Endothelial cell of umbilical vein (primary cell): Measurements from ENCODE around the gene C1orf105. TPM values are rescaled to one million over a fixed set of nuclear protein-coding genes. Genes with fewer than 3 reads are reported as not detected.

Source experiments
- BruUV-seq: library from RNA; stranded (reverse); fragments of 400-500 nt; replicated peaks from 2 replicates; lab custom pipeline; 2021; lab: Mats Ljungman, UMichigan
- CTCF ChIA-PET: fragments of 300-600, 350-600 bp; sonication (Branson Sonifier 250); formaldehyde crosslinking; loops from one replicate; lab custom pipeline; 2021; ENCODE audit warnings: antibody characterized with exemption, inconsistent platforms; lab: Charles Lee
- POLR2A ChIA-PET: fragments of 300-600, 350-600 bp; sonication (Branson Sonifier 250); formaldehyde crosslinking; loops from one replicate; lab custom pipeline; 2021; ENCODE audit warnings: antibody characterized with exemption, inconsistent platforms; lab: Charles Lee
- DNase-seq: peaks from one replicate; pipeline ENCODE4 v3.0.0-alpha.2; 2011; ENCODE audit warnings: low read depth, low spot score
- FAIRE-seq: peaks from 2 replicates; lab custom pipeline; 2011; peaks lifted over from hg19 to GRCh38; lab: Jason Lieb, UNC
- H2AFZ ChIP-seq: 2 replicates; pipeline ENCODE4 v1.6.0; 2012; ENCODE audit warnings: low read depth, low read length, control low read depth, inconsistent platforms
- H3K27ac ChIP-seq: 2 replicates; pipeline ENCODE4 v1.5.1; 2011; ENCODE audit warnings: low read depth, mild to moderate bottlenecking, control low read depth, low read length, moderate library complexity; ENCODE audit not compliant: insufficient read depth
- H3K27me3 ChIP-seq, 2 experiments: 2 replicates each; pipeline versions ENCODE4 v1.6.0 to v1.6.1; 2011; ENCODE audit warnings: low read length in 2 of 2, mixed read lengths in 1 of 2; ENCODE audit not compliant: control insufficient read depth in 2 of 2, insufficient read depth in 2 of 2
- H3K36me3 ChIP-seq, 2 experiments: 2 replicates in 1 of 2; 3 replicates in 1 of 2; pipeline ENCODE4 v1.5.1; 2011; ENCODE audit warnings: low read length in 2 of 2, mild to moderate bottlenecking in 1 of 2, moderate library complexity in 1 of 2; ENCODE audit not compliant: control insufficient read depth in 2 of 2, insufficient read depth in 2 of 2; ENCODE audit errors: extremely low read depth in 1 of 2
- H3K4me1 ChIP-seq: 3 replicates; pipeline ENCODE4 v1.5.1; 2011; ENCODE audit warnings: mild to moderate bottlenecking, low read length; ENCODE audit not compliant: control insufficient read depth, insufficient read depth; ENCODE audit errors: extremely low read depth
- H3K4me2 ChIP-seq: 2 replicates; pipeline ENCODE4 v1.6.1; 2011; ENCODE audit warnings: low read length, control low read depth, mixed read lengths; ENCODE audit not compliant: insufficient read depth
- H3K4me3 ChIP-seq, 3 experiments: fragments of 200-600 bp in 1 of 3; sonication (generic), shearing (Covaris generic) in 1 of 3; replicated peaks in 1 of 3; 2 replicates each; pipeline ENCODE4 v1.5.1; 2011 to 2016; ENCODE audit warnings: control low read depth in 3 of 3, low read length in 3 of 3, mild to moderate bottlenecking in 2 of 3, inconsistent platforms in 1 of 3, low read depth in 1 of 3, moderate library complexity in 1 of 3; ENCODE audit not compliant: insufficient read depth in 1 of 3
- H3K79me2 ChIP-seq: 2 replicates; pipeline ENCODE4 v1.6.0; 2012; ENCODE audit warnings: low read length, inconsistent platforms; ENCODE audit not compliant: control insufficient read depth, insufficient read depth
- H3K9ac ChIP-seq: replicated peaks from 2 replicates; pipeline ENCODE3; 2011; ENCODE audit warnings: low read length, control low read depth; ENCODE audit not compliant: insufficient read depth; ENCODE audit errors: extremely low read depth
- H3K9me1 ChIP-seq: replicated peaks from 3 replicates; pipeline ENCODE4 v1.6.0; 2011; ENCODE audit warnings: mild to moderate bottlenecking, low read length; ENCODE audit not compliant: control insufficient read depth, insufficient read depth; ENCODE audit errors: extremely low read depth
- H3K9me3 ChIP-seq: replicated peaks from 2 replicates; pipeline ENCODE4 v1.5.1; 2012; ENCODE audit warnings: low read length, inconsistent platforms; ENCODE audit not compliant: control insufficient read depth, insufficient read depth
- H4K20me1 ChIP-seq: replicated peaks from 2 replicates; pipeline ENCODE3; 2011; ENCODE audit warnings: mild to moderate bottlenecking, low read length; ENCODE audit not compliant: control insufficient read depth, insufficient read depth; ENCODE audit errors: extremely low read depth
- EZH2 ChIP-seq: IDR thresholded peaks from 2 replicates; pipeline ENCODE4 v1.6.1; 2012; ENCODE audit warnings: borderline replicate concordance, low read depth, mild to moderate bottlenecking, moderate library complexity, low read length, inconsistent platforms; ENCODE audit not compliant: severe bottlenecking
- GATA2 ChIP-seq: IDR thresholded peaks from 2 replicates; pipeline ENCODE4 v1.7.0; 2011; ENCODE audit warnings: low read depth, mild to moderate bottlenecking, moderate library complexity, mixed read lengths, low read length; ENCODE audit not compliant: insufficient read length, insufficient read depth
- POLR2A ChIP-seq: IDR thresholded peaks from 2 replicates; pipeline ENCODE4 v1.6.1; 2012; ENCODE audit warnings: low read depth, mild to moderate bottlenecking, control low read depth, low read length
- POLR2AphosphoS5 ChIP-seq: IDR thresholded peaks from 2 replicates; pipeline ENCODE4 v1.6.1; 2012; ENCODE audit warnings: low read depth, mild to moderate bottlenecking, control low read depth, low read length, moderate library complexity; ENCODE audit not compliant: insufficient read depth
- dilution Hi-C: fragments of 300-500 bp; cut with MboI; formaldehyde crosslinking; loops from one replicate; pipeline ENCODE4 v1.15.0; 2019; ENCODE audit warnings: low sequenced_read_pairs; ENCODE audit not compliant: extremely low pct_ligation_motif_present
- intact Hi-C: fragments of 100-400 bp; cut with micrococcal nuclease; formaldehyde crosslinking; loops from one replicate; pipeline ENCODE4 v1.10.0; 2022
- polyA plus RNA-seq, 4 experiments: library from polyadenylated mRNA; depleted of rRNA in 3 of 4; stranded (reverse) in 3 of 4; unstranded in 1 of 4; fragments of >200 nt; gene quantifications; 2 replicates each; pipeline versions ENCODE4 v1.2.1 to v1.2.3, GENCODE V29; 2011 to 2012; ENCODE audit warnings: missing spikeins in 1 of 4
- total RNA-seq: library from RNA; stranded (reverse); gene quantifications from 2 replicates; pipeline ENCODE4 v1.2.3, GENCODE V29; 2021
- TF ChIP-seq, protein P1 (sequence below), 2 donors: IDR thresholded peaks; 1 replicate in 1 of 2; 2 replicates in 1 of 2; pipeline ENCODE4 v1.5.1; 2011; ENCODE audit warnings: low read length in 2 of 2, mild to moderate bottlenecking in 2 of 2, moderate library complexity in 2 of 2, control low read depth in 1 of 2, inconsistent platforms in 1 of 2, low read depth in 1 of 2; ENCODE audit not compliant: insufficient read depth in 1 of 2; ENCODE audit errors: extremely low read depth in 1 of 2
- TF ChIP-seq, protein P2 (sequence below): IDR thresholded peaks from 2 replicates; pipeline ENCODE4 v1.6.1; 2011; ENCODE audit not compliant: insufficient read depth, insufficient read length

C1orf105 gene
- total and polyA plus RNA-seq, 2 donors (not counting 3 experiments of a cell fraction or from before 2014, with no cell fraction given), result not detected

DNA sequence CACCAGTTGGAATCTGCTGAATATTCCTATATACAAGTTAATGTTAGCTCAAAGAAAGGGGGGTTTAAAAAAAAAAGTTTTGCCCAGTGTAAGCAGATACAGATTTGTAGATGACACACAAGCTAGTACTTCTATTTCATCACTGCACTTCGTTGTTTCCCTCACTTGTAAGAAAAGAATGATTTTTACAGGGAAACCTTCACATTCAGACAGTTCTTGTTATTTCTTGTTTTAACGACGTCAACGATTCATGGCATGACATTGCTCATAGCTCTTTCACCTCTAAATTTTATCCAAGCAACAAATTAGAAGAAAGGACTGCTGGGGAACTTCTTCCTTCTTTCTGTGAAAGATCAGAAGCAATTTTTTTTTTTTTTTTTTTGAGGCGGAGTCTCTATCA is 25.7 kb upstream of the C1orf105 start:
- DNase-seq, result no peak
- POLR2A ChIA-PET, result no interaction called here
- Histone ChIP-seq H3K9ac (no peak overlapping the region), H3K9me3 (no peaks in the 10 kb centered on the region), H3K4me3 (no peak overlapping the region), H4K20me1 (no peaks in the 10 kb centered on the region), H3K79me2 (no peaks in the 10 kb centered on the region), H2AFZ (no peak overlapping the region), H3K4me2 (no peak overlapping the region), H3K9me1 (no peaks in the 10 kb centered on the region), H3K4me1 (peaks cover 28% of the 10 kb centered on the region), H3K27me3 (no peaks in the 10 kb centered on the region), H3K27ac (no peak overlapping the region), H3K36me3 (no peaks in the 10 kb centered on the region)
- dilution Hi-C loops (no loop called here), intact Hi-C loops (no loop called here)
- TF ChIP-seq, protein P1, sequence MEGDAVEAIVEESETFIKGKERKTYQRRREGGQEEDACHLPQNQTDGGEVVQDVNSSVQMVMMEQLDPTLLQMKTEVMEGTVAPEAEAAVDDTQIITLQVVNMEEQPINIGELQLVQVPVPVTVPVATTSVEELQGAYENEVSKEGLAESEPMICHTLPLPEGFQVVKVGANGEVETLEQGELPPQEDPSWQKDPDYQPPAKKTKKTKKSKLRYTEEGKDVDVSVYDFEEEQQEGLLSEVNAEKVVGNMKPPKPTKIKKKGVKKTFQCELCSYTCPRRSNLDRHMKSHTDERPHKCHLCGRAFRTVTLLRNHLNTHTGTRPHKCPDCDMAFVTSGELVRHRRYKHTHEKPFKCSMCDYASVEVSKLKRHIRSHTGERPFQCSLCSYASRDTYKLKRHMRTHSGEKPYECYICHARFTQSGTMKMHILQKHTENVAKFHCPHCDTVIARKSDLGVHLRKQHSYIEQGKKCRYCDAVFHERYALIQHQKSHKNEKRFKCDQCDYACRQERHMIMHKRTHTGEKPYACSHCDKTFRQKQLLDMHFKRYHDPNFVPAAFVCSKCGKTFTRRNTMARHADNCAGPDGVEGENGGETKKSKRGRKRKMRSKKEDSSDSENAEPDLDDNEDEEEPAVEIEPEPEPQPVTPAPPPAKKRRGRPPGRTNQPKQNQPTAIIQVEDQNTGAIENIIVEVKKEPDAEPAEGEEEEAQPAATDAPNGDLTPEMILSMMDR (IDR thresholded peaks at IDR 0.05; ENCODE audit: extremely low read depth in 1 of 2, insufficient read depth in 1 of 2, low read depth in 1 of 2, low read length in 2 of 2), result no peak
- BruUV-seq, result no TSS peak
- no peak for FAIRE-seq
- CTCF ChIA-PET, result interaction anchor here (0.8 to 1.4 kb wide), 4 partner anchors 10 to 393 kb away, joined by 3 to 8 read pairs (median 4); no protein-coding TSS in a partner anchor

DNA sequence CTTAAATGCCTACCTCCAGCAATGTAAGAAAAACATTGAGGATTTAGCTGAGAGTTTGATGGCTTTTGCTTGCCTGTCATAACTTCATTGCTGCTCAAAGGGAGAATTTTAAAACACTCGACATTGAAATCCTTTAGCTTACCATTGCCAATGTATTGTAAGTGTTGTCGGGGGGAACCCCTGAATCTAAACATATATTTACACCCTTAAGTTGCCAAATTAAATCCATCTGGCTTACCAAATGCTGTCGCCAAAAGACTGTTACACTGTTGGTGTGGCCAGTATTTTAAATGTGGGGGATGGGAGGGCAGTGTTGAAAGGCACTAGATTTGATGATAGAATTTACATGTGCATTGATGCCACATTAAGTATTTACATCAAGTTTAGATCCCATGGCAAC is 24.9 kb upstream of the C1orf105 start:
- Histone ChIP-seq H3K9me3 (no peaks in the 10 kb centered on the region), H4K20me1 (no peaks in the 10 kb centered on the region), H3K36me3 (no peaks in the 10 kb centered on the region), H3K79me2 (no peaks in the 10 kb centered on the region), H3K9me1 (no peaks in the 10 kb centered on the region), H3K27ac (no peak overlapping the region), H3K4me2 (no peak overlapping the region), H2AFZ (no peak overlapping the region), H3K9ac (no peak overlapping the region), H3K4me3 (no peak overlapping the region), H3K4me1 (peaks cover 26% of the 10 kb centered on the region), H3K27me3 (no peaks in the 10 kb centered on the region)
- POLR2A ChIA-PET, result no interaction called here
- dilution Hi-C loops, result no loop called here
- no TSS peak for BruUV-seq
- DNase-seq, result no peak
- TF ChIP-seq POLR2A, result no peak
- no peak for TF ChIP-seq EZH2
- no peak for TF ChIP-seq GATA2
- TF ChIP-seq, protein P2, sequence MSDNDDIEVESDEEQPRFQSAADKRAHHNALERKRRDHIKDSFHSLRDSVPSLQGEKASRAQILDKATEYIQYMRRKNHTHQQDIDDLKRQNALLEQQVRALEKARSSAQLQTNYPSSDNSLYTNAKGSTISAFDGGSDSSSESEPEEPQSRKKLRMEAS, result no peak
- TF ChIP-seq POLR2AphosphoS5, result no peak
- FAIRE-seq, result no peak
- CTCF ChIA-PET, result interaction anchor here (5.1 kb wide), 1 partner anchor 392 kb away, joined by 142 read pairs; no protein-coding TSS in a partner anchor
- intact Hi-C loops, result no loop called here
